Activated T-cell treated with anti-CD3 and anti-CD28 coated beads, Interleukin-2, amount 50 U/mL, for 4 hours (primary cell): Measurements from ENCODE around the gene SASH3. TPM values are rescaled to one million over a fixed set of nuclear protein-coding genes. Genes with fewer than 3 reads are reported as not detected.

Experiments used
- ATAC-seq, 2 donors: fragments of 200-7000 bp; cut with Tn5 transposase; one replicate each; pipeline ENCODE4 v1.10.0; 2021
- DNase-seq: peaks from one replicate; pipeline ENCODE4 v3.0.0-alpha.2; 2020
- H3K27me3 Mint-ChIP-seq: one replicate; pipeline ENCODE4 v1.8.0; 2021; ENCODE audit warnings: low read depth, mixed read lengths
- H3K36me3 Mint-ChIP-seq: one replicate; pipeline ENCODE4 v1.8.0; 2022; ENCODE audit warnings: mixed read lengths; ENCODE audit not compliant: insufficient read depth
- H3K4me1 Mint-ChIP-seq: one replicate; pipeline ENCODE4 v1.8.0; 2021; ENCODE audit warnings: low read depth, mixed read lengths
- H3K4me3 Mint-ChIP-seq: one replicate; pipeline ENCODE4 v1.8.0; 2021; ENCODE audit warnings: mild to moderate bottlenecking, moderate library complexity, mixed read lengths
- H3K9me3 Mint-ChIP-seq: one replicate; pipeline ENCODE4 v1.8.0; 2021; ENCODE audit warnings: mixed read lengths
- total RNA-seq, 3 donors: library from RNA; stranded (reverse); gene quantifications; one replicate each; pipeline ENCODE4 v1.2.1, GENCODE V29; 2021

Gene SASH3
- total RNA-seq, 3 donors from 2014 or later: 92.5 to 114 (median 108) TPM

DNA sequence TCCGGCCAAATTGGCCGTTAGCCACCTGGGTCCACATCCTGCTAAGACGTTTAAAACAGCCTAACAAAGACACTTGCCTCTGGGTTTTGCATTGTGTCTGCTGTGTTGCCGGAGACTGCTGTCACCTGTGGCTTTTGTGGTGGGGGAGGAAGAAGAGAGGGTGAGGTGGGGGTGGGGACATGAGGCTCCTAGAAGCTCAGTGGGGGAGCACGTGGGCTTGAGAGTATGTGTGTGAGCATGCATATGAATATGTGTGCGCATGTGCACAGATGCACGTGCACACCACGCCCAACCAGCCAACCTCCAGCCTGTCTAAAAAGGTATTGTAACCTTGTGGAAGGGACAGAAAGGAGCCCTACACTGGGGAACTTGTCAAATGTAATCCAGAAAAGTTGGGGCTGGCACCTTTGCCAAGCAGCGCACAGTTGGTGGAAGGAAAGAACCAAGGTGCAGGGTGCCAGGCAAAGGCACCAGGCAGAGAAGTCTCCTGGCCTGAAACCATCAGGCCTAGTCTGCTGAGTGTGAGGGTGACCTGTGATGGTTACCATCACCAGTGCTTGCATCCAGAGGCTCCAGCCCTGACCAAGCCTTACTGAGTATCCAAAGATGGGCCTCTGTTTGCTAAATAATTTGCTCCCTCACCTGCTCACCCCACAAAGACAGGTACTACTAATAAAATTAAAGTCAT, 10.1 kb upstream of the SASH3 start:
- no peak overlapping the region for H3K4me3 Mint-ChIP-seq
- no peaks in the 10 kb centered on the region for H3K9me3 Mint-ChIP-seq
- H3K4me1 Mint-ChIP-seq: peaks cover 65% of the 10 kb centered on the region
- ATAC-seq (peak; percentile 77 to 87), DNase-seq (peak; percentile 61)
- H3K36me3 Mint-ChIP-seq: no peaks in the 10 kb centered on the region
- no peaks in the 10 kb centered on the region for H3K27me3 Mint-ChIP-seq

DNA sequence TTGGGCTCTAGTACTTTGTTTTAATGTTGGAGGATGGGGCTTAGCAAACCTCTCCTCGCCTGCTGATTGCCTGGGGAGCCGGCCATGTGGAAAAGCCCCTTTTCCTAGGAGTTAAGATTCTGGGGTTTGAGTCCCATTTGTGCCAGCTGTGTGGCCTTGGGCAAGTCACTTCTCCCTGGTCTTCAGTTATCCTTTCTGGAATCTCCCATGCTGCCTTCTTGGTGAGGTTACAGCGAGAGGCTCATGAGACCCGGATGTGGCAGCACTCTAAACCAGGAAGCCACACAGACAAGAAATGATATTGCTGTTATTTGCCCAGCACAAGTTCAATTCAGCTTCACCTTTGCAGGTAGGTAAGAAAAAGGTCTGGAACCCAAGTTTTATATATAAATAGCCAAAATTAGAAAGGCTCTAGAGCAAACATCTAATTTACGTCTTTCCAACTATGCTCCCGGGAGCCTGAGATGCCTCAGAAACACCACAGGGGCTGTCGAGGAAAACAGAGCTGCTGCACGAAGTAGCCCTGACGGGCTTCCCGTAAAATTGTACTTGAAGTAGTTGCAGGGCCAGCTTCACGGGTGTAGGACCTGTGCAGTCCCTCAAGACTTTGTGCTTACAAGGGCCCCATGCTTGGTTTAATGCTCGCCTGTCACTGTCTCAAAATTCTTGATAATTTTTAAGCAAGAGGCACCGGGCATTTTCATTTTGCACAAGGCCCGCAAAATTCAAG, 8.3 kb upstream of the SASH3 start:
- Mint-ChIP-seq H3K36me3 (no peaks in the 10 kb centered on the region), H3K4me3 (no peak overlapping the region), H3K4me1 (peaks cover 71% of the 10 kb centered on the region), H3K9me3 (no peaks in the 10 kb centered on the region), H3K27me3 (no peaks in the 10 kb centered on the region)
- peak; percentile 32 for DNase-seq
- ATAC-seq: peak; percentile 27 to 32

DNA sequence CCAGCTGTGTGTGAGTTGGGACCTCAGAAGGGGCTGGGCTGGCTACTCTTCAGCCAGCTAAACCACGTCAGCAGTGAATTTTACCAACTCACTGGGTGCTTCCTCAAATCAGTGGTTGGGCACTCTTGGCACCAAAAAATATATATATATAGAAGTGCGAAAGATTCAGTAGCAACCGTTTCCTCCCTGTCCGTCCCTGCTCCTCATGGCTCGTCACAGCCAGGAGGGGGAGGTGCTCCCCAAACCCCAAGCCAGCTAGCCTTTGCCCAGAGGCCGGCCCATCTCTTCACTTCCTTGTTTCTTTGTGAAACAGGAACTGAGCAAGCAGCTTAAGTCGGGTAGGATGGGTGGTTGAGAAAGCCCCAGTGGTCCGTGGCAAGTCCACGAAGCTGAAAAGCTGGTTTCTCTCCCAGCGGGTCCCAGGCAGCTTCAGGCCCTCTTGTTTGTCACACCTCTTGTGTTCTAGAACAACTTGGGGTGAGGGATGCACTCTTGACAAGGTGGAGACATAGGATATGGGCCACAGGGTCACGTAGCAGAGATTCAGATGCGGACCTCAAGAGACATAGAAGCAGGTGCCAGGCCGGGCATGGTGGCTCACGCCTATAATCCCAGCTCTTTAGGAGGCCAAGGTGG, 6.8 kb upstream of the SASH3 start:
- Mint-ChIP-seq H3K4me1 (peaks cover 74% of the 10 kb centered on the region), H3K27me3 (no peaks in the 10 kb centered on the region), H3K9me3 (no peaks in the 10 kb centered on the region), H3K36me3 (no peaks in the 10 kb centered on the region), H3K4me3 (peak overlapping the region; percentile 53)
- ATAC-seq: no peak
- DNase-seq: no peak

DNA sequence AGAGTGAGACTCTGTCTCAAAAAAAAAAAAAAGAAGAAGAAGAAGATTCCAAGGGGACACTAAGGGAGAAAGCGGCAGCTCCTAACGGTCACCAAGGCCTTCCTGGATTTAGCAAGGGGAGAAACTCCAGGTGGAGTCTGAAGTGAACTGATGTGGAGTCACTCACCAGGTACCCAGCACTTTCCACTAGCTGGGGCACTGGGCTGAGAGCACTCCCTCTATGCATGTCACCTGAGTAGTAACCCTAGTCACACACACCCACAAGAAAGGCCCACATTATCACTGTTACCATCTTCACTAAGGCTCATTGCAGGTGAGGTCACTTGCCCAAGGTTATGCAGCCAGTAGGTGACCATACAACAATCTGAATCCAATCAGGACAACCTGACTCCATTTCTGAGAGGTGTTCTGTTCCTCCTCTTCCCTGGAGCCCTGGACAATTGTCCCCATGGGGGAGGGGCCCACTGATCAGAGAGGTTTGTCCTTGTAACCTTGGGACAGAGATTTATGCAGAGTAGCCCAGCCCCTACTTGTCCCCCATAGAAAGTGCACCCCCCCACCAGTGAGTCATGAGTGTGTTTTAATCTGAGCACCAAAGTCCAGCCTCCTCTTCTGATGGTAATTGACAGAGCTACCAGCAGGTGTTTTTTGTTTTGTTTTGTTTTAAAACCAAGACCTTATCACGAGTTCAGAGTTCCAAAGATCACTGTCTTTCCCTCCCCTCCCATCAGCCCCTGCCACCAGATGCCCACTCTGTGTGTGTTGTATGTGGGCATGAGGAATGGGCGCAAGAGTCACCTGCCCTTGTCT, 5.9 kb upstream of the SASH3 start:
- H3K4me3 Mint-ChIP-seq: no peak overlapping the region
- DNase-seq (no peak), ATAC-seq (no peak)
- no peaks in the 10 kb centered on the region for H3K27me3 Mint-ChIP-seq
- H3K4me1 Mint-ChIP-seq: peaks cover 73% of the 10 kb centered on the region
- no peaks in the 10 kb centered on the region for H3K9me3 Mint-ChIP-seq
- H3K36me3 Mint-ChIP-seq: no peaks in the 10 kb centered on the region

DNA sequence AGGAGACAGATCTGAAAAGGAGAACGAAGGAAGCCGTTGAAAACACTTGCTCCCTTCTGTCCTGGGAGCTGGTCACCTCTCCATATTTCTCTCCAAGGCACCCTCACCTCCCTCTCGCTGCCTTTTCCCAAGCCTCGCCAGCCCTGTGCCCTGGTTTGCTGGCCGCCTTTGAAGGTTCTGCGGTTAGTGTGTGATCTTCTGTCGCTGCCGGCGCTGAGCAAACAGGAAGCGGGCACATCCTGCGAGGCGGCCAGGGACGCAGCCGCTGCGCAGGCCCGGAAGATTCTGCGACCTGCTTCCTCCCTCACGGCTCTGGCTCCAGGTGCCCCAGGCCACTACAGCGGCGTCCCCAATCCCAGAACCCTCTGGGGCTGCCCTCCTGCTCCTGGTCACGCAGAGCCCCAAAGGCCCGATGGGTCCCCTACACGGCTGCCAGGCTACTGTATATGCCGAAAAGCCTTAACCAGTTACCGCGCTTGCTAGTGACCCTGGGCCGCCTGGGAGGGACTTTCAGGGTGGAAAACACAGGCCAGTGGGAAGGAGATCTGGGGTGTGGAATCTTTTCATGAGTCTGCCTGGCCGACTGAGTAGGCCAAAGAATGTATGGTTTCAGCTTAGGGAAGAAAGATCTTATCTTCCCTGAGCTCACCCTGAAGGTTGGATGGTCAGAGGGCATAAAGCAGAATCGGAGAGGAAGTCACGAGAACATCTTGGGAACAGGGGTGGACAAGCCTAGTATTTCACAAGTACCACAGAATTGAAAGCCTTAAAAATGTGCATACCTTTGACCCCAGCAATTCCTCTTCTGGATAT, 2.3 kb upstream of the SASH3 start:
- Mint-ChIP-seq H3K4me3 (peak overlapping the region; percentile 80), H3K9me3 (no peaks in the 10 kb centered on the region), H3K36me3 (no peaks in the 10 kb centered on the region), H3K4me1 (peaks cover 65% of the 10 kb centered on the region), H3K27me3 (no peaks in the 10 kb centered on the region)
- DNase-seq (peak; percentile 52), ATAC-seq (peak; percentile 47 to 53)

DNA sequence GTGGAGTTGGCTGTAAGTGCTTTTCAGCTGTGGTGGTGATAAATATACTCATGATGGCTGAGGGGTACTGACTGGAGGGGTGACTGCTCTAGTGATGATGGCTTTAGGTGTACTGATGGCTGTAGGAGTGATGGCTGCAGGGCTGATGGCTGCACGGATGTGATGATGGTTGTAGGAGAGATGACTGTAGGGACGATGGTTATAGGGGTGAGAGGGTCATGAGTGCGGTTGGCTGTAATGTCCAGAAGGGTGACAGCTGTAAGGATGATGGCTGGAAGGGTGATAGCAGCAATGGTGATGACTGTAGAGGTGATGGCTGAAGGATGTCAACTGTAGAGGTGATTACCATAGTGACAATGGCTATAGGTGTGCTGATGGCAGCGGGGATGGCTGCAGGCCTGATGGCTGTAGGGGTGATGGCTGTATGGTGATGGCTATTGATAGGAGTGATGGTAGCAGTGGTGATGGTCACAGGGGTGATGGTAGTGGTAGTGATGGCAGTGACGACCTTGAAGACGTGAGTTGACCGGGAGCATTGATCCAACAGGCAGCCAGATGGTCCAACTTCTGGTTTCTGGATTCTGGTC, 570 bp upstream of the SASH3 start:
- no peak for ATAC-seq
- H3K9me3 Mint-ChIP-seq: no peaks in the 10 kb centered on the region
- H3K27me3 Mint-ChIP-seq: no peaks in the 10 kb centered on the region
- H3K4me3 Mint-ChIP-seq: peak overlapping the region; percentile 92
- peaks cover 9% of the 10 kb centered on the region for H3K36me3 Mint-ChIP-seq
- DNase-seq: no peak
- H3K4me1 Mint-ChIP-seq: peaks cover 68% of the 10 kb centered on the region

DNA sequence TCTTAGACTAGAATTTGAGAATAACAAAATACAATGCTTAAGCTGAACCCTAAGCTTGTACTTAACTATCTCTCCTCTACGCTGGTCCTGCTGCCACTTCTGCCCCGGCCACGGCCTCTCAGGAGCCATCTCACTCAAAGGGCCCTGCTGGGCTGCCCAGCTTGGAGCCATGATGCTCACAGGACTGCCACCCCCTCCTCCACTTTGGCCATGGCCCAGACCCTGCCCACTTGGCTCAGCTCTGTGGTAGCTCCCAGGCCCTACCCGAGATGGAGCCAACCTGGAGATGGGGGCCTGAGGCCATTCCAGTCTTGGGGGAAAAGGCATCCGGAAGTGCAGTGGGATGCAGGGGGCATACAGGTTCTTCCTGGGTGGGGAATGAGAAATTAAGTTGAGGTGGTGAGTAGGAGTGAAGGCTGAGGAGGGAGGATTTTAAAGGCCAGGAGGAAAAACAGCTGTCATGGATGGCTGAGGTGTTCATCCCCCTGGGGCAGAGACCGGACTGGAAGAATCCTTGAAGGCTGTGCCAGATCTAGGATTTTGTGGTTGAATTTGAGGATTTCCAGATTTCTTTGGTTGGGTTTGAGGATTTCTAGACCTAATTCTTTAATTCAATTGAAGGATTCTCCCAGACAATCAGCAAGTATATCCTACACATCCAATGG, 824 bp downstream of the SASH3 start:
- DNase-seq (no peak), ATAC-seq (no peak)
- H3K36me3 Mint-ChIP-seq: peaks cover 14% of the 10 kb centered on the region
- peaks cover 66% of the 10 kb centered on the region for H3K4me1 Mint-ChIP-seq
- H3K9me3 Mint-ChIP-seq: no peaks in the 10 kb centered on the region
- H3K4me3 Mint-ChIP-seq: peak overlapping the region; percentile 92
- H3K27me3 Mint-ChIP-seq: no peaks in the 10 kb centered on the region

DNA sequence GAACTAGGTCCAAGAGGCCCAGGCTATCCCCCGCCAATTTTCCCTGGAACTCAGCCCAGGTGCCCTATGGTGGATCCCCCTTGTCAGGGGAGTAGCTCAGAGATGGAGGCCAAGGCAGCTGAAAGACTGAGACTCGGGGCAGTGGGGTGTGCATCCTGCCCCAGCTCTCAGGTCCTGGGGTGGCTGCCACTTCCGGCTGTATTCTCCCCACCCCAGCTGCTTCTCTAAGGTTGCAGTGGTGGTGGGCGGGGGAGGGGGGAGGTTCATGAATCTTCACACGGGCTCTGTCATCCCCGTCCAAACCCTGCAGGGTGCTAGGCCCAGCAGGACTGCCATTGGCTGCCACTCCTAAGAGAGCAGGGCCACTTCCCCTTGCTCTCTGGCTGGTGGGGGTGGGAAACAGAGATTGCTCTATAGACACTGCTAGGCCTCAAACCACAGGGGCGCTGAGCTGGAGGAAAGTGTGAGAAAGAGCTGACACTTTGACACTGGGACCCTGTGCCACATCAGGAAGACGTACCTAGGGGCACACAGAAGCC, 1.5 kb downstream of the SASH3 start:
- Mint-ChIP-seq H3K27me3 (no peaks in the 10 kb centered on the region), H3K4me1 (peaks cover 70% of the 10 kb centered on the region), H3K9me3 (no peaks in the 10 kb centered on the region), H3K4me3 (peak overlapping the region; percentile 92), H3K36me3 (peaks cover 17% of the 10 kb centered on the region)
- DNase-seq (peak; percentile 57), ATAC-seq (peak; percentile 75 to 88)

DNA sequence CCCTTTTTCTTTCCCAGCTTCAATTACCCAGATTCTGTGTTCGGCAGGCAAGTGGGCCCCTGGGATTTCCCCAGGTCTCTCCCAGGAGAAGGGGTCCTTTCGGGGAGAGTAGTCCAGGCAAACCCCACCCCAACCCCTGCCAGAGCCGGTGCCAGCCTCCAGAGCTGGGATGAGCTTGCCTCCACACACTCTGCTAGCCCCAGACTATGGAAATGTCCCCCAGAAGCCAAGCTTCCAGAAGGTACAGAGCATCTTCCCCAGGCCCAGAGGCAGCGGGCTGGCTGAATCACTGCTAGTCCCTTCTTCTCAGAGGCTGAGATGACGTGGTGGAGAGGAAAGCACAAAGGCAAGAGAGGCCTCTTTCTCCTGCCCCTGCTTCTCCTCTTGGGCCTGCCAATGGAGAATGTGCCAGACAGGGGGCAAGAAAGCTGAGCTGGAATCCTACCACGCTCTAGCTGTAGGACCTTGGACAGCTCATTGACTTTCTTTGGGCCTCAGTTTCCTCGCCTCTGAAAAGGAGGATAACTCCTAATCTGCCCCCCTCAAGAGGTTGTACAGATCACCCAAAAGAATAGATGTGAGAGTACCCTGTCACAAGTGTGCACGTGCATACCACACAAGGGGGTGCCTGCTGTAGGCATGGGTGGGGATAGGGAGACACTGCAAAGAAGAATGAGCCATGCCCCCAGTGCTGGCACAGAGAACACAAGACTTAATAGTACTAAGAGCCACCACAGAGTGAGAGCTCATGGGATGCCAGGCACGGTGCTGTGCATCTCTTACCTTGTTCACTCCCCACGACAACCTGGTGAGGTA, 2.1 kb downstream of the SASH3 start:
- DNase-seq (no peak), ATAC-seq (peak; percentile 47 to 49)
- peak overlapping the region; percentile 92 for H3K4me3 Mint-ChIP-seq
- no peaks in the 10 kb centered on the region for H3K9me3 Mint-ChIP-seq
- H3K36me3 Mint-ChIP-seq: peaks cover 17% of the 10 kb centered on the region
- no peaks in the 10 kb centered on the region for H3K27me3 Mint-ChIP-seq
- H3K4me1 Mint-ChIP-seq: peaks cover 71% of the 10 kb centered on the region

DNA sequence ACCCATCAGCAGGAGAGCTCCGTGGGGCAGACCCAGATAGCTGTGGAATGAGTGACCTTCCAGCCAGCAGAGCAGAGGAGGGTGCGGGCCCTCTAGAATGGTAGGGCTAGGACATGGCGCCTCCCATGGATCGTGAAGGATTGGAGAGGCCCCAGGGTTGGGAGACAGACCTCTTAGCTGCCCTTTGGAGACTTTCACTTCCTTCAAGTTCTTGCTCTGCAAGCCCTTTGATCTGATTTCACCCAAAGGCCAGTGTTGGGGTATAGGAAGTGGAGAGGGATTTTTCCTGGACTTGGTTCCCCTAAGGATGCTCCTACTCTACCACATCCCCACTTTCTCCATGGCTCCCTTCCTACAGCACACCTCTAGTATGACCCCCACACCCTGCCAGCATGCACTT, 3.0 kb downstream of the SASH3 start:
- peak overlapping the region; percentile 92 for H3K4me3 Mint-ChIP-seq
- no peaks in the 10 kb centered on the region for H3K27me3 Mint-ChIP-seq
- peaks cover 22% of the 10 kb centered on the region for H3K36me3 Mint-ChIP-seq
- DNase-seq (no peak), ATAC-seq (no peak)
- peaks cover 72% of the 10 kb centered on the region for H3K4me1 Mint-ChIP-seq
- H3K9me3 Mint-ChIP-seq: no peaks in the 10 kb centered on the region

DNA sequence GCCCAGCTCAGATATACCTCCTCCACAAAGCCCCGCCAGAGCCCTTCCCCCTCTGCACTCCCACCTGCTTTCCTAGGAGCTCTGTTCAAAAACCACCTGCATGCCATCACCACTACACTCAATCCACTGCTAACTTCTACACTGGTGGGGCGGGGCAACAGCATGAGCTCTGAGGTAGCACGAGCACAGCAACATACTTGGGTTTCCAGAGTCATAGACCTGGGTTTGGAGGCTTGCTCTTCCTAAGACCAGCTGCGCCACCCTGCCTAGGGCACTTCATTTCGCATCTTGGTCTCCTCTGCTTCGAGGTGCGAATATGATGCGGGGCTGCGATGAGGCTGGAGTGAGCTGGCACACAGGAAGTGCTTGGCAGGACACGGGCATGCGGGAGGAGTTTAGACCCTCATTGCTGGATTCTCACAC, 3.6 kb downstream of the SASH3 start:
- Mint-ChIP-seq H3K36me3 (peaks cover 24% of the 10 kb centered on the region), H3K4me3 (peak overlapping the region; percentile 92), H3K9me3 (no peaks in the 10 kb centered on the region), H3K27me3 (no peaks in the 10 kb centered on the region), H3K4me1 (peaks cover 66% of the 10 kb centered on the region)
- no peak for DNase-seq
- no peak for ATAC-seq

DNA sequence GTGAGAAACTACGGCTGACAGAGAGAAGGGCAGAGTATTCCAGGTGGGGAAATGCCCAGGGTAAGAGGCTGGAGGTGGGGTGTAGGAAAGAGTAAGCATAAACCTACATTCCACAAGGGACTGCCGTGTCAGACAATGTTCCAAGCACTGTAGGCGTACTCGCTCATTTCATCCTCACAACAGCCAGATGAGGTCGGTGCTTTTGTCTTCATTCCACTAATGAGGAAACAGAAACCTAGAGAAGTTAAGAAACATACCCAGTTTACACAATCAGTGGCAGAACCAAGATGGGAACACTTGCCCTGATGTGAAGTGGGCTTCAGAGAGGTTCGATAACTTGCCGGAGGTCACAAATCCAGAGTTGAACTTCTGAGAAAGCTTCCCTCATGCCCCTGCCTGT, 4.6 kb downstream of the SASH3 start:
- Mint-ChIP-seq H3K4me1 (peaks cover 57% of the 10 kb centered on the region), H3K4me3 (peak overlapping the region; percentile 92), H3K9me3 (no peaks in the 10 kb centered on the region), H3K36me3 (peaks cover 24% of the 10 kb centered on the region), H3K27me3 (no peaks in the 10 kb centered on the region)
- no peak for DNase-seq
- no peak for ATAC-seq
